GM06990 (cell line): ENCODE measurements around the gene TIE1.

Source experiments
- DNase-seq: peaks from one replicate; pipeline ENCODE4 v3.0.0-alpha.2; 2011; ENCODE audit not compliant: insufficient read length; ENCODE audit errors: extremely low read depth
- H3K27me3 ChIP-seq: replicated peaks from 2 replicates; pipeline ENCODE4 v1.6.0; 2011; ENCODE audit warnings: low read length; ENCODE audit not compliant: control insufficient read depth, insufficient read depth
- H3K36me3 ChIP-seq: 2 replicates; pipeline ENCODE4 v1.5.1; 2011; ENCODE audit warnings: low read length; ENCODE audit not compliant: control insufficient read depth, insufficient read depth
- H3K4me3 ChIP-seq: replicated peaks from 2 replicates; pipeline ENCODE4 v1.5.1; 2011; ENCODE audit warnings: low read depth, mild to moderate bottlenecking, control low read depth, low read length
- TF ChIP-seq, protein P1 (sequence below): IDR thresholded peaks from 2 replicates; pipeline ENCODE4 v1.5.1; 2011; ENCODE audit warnings: low read length, control low read depth, mild to moderate bottlenecking, inconsistent platforms; ENCODE audit not compliant: insufficient read depth, poor library complexity, severe bottlenecking

The TIE1 gene

DNA sequence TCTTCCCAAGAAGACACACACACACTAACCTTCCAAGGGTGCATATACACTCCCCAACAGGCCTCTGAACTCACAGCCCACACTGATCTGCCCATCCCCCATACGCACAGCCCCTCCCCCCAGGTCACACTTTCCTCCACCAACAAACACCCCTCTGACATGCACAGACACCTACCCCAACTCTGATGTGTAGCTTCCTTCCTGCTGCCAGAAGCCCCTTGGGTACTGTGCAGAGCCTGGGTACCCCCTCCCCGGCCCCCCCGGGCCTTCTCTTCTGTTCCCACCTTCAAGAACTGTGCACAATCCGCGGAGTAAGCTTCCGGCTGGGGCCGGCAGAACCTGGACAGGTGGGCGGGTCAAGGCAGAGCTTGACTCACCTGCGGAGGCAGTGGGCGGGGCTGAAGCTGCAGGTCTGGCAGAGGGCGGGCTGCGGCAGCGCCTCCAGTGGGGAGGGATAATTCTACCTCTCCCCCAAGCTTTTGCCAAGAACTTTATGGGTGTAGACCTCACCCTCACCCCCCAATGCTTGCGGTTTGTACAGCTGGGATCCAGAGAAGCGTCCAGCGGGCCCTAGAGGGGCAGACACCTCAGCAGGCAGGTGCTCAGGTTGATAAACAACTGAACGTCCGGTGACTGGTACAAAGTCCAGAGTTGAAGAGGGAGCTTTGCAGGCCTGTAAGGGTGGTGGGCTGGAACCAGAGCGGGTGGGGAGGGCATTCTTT lies 15.4 kb upstream of the TIE1 start, which contains the start of gene C1orf210:
Gene C1orf210, minus strand, starts transcription at position 313 of the 722 bp plus-strand sequence. CDS start 2,311 bp downstream, outside the sequence.
- Histone ChIP-seq H3K4me3 (no peak within 1 kb of the TSS), H3K27me3 (no peaks in the 10 kb centered on the region; the same call in 1 of the 2 replicates), H3K36me3 (no peaks in the 10 kb centered on the region)
- TF ChIP-seq, protein P1, sequence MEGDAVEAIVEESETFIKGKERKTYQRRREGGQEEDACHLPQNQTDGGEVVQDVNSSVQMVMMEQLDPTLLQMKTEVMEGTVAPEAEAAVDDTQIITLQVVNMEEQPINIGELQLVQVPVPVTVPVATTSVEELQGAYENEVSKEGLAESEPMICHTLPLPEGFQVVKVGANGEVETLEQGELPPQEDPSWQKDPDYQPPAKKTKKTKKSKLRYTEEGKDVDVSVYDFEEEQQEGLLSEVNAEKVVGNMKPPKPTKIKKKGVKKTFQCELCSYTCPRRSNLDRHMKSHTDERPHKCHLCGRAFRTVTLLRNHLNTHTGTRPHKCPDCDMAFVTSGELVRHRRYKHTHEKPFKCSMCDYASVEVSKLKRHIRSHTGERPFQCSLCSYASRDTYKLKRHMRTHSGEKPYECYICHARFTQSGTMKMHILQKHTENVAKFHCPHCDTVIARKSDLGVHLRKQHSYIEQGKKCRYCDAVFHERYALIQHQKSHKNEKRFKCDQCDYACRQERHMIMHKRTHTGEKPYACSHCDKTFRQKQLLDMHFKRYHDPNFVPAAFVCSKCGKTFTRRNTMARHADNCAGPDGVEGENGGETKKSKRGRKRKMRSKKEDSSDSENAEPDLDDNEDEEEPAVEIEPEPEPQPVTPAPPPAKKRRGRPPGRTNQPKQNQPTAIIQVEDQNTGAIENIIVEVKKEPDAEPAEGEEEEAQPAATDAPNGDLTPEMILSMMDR = no peak
- DNase-seq = no peak

DNA sequence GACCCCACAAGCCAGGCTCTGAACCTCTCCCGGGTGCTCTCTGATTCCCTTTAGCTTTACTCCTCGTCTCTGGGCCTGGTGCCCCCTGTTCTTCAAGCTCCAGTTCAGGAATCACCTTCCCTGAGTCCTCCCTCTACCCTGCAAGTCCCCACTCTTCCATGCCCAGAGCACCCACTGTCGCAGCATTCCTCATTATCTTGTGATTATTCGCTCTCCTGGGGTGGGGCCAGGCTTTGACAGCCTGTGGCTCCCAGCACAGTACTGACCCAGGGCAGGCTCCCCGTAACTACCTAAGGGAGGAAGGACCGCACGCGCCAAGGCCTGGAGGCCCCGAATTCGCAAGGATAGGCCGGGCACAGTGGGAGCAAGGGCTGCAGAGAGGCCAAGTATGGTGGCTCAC lies 14.7 kb upstream of the TIE1 start:
- no peak for DNase-seq
- H3K27me3 ChIP-seq = no peaks in the 10 kb centered on the region; the same call in 1 of the 2 replicates
- no peak overlapping the region for H3K4me3 ChIP-seq
- no peaks in the 10 kb centered on the region for H3K36me3 ChIP-seq
- TF ChIP-seq, protein P1 = no peak

DNA sequence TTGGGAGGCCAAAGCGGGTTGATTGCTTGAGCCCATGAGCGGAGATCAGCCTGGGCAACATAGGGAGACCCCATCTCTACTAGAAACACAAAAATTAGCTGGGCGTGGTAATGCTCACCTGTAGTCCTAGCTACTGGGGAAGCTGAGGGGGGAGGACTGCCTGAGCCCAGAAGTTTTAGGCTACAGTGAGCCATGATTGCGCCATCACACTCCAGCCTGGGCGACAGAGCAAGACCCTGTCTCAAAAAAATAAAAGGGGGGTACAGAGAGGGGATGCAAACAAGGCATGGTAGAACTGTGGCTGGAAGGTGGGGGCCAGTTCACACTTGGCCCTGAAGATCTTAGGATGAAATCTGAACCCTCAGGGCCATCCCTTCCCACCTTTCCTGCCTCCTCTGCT lies 14.2 kb upstream of the TIE1 start:
- no peaks in the 10 kb centered on the region; the same call in 1 of the 2 replicates for H3K27me3 ChIP-seq
- no peaks in the 10 kb centered on the region for H3K36me3 ChIP-seq
- TF ChIP-seq, protein P1 = no peak
- no peak overlapping the region for H3K4me3 ChIP-seq
- no peak for DNase-seq

DNA sequence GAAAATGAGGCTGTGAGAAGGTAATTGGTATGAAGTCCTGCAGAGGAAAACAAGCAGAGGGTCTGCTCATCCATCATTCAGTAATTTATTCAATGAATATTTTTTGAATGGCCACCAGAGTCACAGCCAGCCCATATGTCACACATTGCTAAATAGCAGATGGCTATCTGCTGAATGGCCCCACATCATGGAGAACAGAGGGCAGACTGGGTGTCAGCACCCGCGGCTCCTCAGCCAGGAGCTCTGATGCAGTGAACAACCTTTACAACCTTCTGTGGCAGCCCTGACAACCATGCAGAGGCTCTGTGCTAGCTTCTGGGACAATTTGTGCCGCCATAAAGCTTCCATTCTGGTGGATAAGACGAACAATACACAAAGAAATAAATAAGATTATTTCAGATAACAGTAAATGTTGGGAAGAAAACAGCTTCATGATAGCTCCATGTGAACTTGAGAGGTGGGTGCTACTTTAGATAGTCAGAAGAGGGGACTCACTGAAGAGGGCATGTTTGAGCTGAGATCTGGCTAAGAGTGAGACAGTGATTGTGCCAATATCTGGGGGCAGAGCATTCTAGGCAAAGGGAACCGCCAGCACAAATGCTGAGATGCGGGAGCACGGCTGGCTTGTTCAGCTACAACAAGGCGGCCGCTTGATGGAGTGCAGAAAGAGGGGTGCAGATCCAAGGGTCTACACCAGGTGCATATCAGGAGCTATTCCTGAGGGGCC lies 12.6 kb upstream of the TIE1 start:
- TF ChIP-seq, protein P1 = no peak
- Histone ChIP-seq H3K4me3 (no peak overlapping the region), H3K27me3 (no peaks in the 10 kb centered on the region; the same call in 1 of the 2 replicates), H3K36me3 (no peaks in the 10 kb centered on the region)
- no peak for DNase-seq

DNA sequence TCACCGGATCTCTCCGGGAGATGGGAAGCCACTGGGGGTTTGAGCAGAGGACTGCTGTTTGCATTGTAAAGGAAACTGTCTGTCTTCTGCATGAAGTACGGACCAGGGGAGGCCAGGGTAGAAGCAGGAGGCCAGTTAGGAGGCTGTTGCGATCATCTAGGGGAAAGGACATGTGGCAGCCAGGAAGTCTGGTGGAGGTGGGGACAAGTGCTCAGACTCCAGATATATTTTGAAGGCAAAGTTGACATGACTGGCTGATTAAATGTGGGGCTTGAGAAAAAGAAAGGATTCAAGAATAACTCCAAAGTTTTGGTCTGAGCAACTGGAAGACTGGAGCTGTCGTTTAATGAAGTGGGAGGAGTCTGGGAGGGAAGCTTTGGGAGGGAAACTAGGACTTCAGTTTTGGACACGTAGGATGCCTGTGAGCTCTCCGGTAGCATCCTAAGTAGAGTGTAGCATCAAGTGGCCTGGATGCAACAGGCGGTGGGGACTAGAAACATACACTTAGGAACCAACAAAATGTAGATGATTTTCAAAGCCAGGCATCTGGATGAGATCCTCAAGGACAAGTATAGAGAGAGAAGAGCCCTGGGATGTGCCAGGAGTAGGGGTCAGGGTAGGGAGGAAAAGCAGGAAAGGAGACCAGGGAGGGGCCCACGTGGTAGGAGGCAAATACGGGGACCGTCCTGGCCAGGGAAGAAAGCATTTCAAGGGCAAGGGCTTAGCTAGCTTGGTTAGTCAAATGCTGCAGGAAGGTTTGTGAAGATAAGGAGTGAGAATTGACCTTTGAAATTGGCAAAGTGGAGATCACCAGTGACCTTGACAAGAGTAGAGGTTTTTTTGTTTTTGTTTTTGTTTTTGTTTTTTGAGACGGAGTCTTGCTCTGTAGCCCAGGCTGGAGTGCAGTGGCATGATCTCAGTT lies 11.7 kb upstream of the TIE1 start:
- Histone ChIP-seq H3K4me3 (no peak overlapping the region), H3K27me3 (no peaks in the 10 kb centered on the region; the same call in 1 of the 2 replicates), H3K36me3 (no peaks in the 10 kb centered on the region)
- no peak for DNase-seq
- TF ChIP-seq, protein P1 = no peak
